BLaER1 (cell line): ENCODE measurements around the gene GATAD2B.

ENCODE experiments used
- H3K27ac ChIP-seq: shearing (Covaris generic); formaldehyde crosslinking; 2 replicates; pipeline ENCODE4 v1.8.1; 2022
- H3K27me3 ChIP-seq: shearing (Covaris generic); formaldehyde crosslinking; 2 replicates; pipeline ENCODE4 v1.8.1; 2022
- H3K36me3 ChIP-seq: shearing (Covaris generic); formaldehyde crosslinking; 2 replicates; pipeline ENCODE4 v1.8.1; 2022
- H3K4me1 ChIP-seq: shearing (Covaris generic); formaldehyde crosslinking; 2 replicates; pipeline ENCODE4 v1.8.1; 2022
- H3K4me2 ChIP-seq: shearing (Covaris generic); formaldehyde crosslinking; 2 replicates; pipeline ENCODE4 v1.8.1; 2022
- H3K4me3 ChIP-seq: shearing (Covaris generic); formaldehyde crosslinking; 2 replicates; pipeline ENCODE4 v1.8.1; 2022
- H3K9ac ChIP-seq: shearing (Covaris generic); formaldehyde crosslinking; 2 replicates; pipeline ENCODE4 v1.8.1; 2022
- H3K9me3 ChIP-seq: shearing (Covaris generic); formaldehyde crosslinking; 2 replicates; pipeline ENCODE4 v1.8.1; 2022
- H4K20me1 ChIP-seq: shearing (Covaris generic); formaldehyde crosslinking; 2 replicates; pipeline ENCODE4 v1.8.1; 2022
- Cebpa-rat ChIP-seq: shearing (Covaris generic); IDR thresholded peaks from 2 replicates; pipeline ENCODE4 v1.8.1; 2022

GATAD2B gene

GRCh38 chr1:153933430-153933829 is 10.7 kb upstream of the GATAD2B start:
- Histone ChIP-seq H3K4me2 (no peak overlapping the region), H3K36me3 (peaks cover 95% of the 10 kb centered on the region), H3K27ac (no peak overlapping the region), H4K20me1 (no peaks in the 10 kb centered on the region), H3K4me1 (peaks cover 16% of the 10 kb centered on the region), H3K9me3 (no peaks in the 10 kb centered on the region), H3K27me3 (no peaks in the 10 kb centered on the region), H3K4me3 (no peak overlapping the region), H3K9ac (no peak overlapping the region)
- no peak for TF ChIP-seq Cebpa-rat

- H3K36me3 ChIP-seq, result peaks cover 85% of the 10 kb centered on the region
- H3K27me3 ChIP-seq, result no peaks in the 10 kb centered on the region
- no peak overlapping the region for H3K9ac ChIP-seq
- no peak overlapping the region for H3K27ac ChIP-seq
- H4K20me1 ChIP-seq, result no peaks in the 10 kb centered on the region
- no peak for TF ChIP-seq Cebpa-rat
- H3K4me2 ChIP-seq, result no peak overlapping the region
- H3K4me3 ChIP-seq, result no peak overlapping the region
- peaks cover 25% of the 10 kb centered on the region for H3K4me1 ChIP-seq
- no peaks in the 10 kb centered on the region for H3K9me3 ChIP-seq
Measured at GRCh38 chr1:153932156-153933131, 9.7 kb upstream of the GATAD2B start.

GRCh38 chr1:153929981-153930948 is 7.5 kb upstream of the GATAD2B start:
- H3K27ac ChIP-seq, result no peak overlapping the region
- no peaks in the 10 kb centered on the region for H4K20me1 ChIP-seq
- H3K9me3 ChIP-seq, result no peaks in the 10 kb centered on the region
- TF ChIP-seq Cebpa-rat, result no peak
- peaks cover 36% of the 10 kb centered on the region for H3K4me1 ChIP-seq
- no peak overlapping the region for H3K9ac ChIP-seq
- H3K4me3 ChIP-seq, result no peak overlapping the region
- H3K4me2 ChIP-seq, result no peak overlapping the region
- H3K36me3 ChIP-seq, result peaks cover 63% of the 10 kb centered on the region
- no peaks in the 10 kb centered on the region for H3K27me3 ChIP-seq

GRCh38 chr1:153929426-153929825 is 6.7 kb upstream of the GATAD2B start:
- no peaks in the 10 kb centered on the region for H3K27me3 ChIP-seq
- TF ChIP-seq Cebpa-rat, result no peak
- peak overlapping the region; percentile 37 for H3K4me2 ChIP-seq
- no peak overlapping the region for H3K9ac ChIP-seq
- peaks cover 55% of the 10 kb centered on the region for H3K36me3 ChIP-seq
- no peaks in the 10 kb centered on the region for H3K9me3 ChIP-seq
- peak overlapping the region; percentile 22; the same call in 1 of the 2 replicates for H3K27ac ChIP-seq
- peaks cover 40% of the 10 kb centered on the region for H3K4me1 ChIP-seq
- H3K4me3 ChIP-seq, result no peak overlapping the region
- H4K20me1 ChIP-seq, result no peaks in the 10 kb centered on the region

GRCh38 chr1:153928791-153929341 is 6.1 kb upstream of the GATAD2B start:
- H3K36me3 ChIP-seq, result peaks cover 49% of the 10 kb centered on the region
- H3K27me3 ChIP-seq, result no peaks in the 10 kb centered on the region
- H3K27ac ChIP-seq, result 0 out of 2 replicates have a peak overlapping the region, but pooled peaks have one; percentile 31
- peaks cover 46% of the 10 kb centered on the region for H3K4me1 ChIP-seq
- no peak overlapping the region for H3K9ac ChIP-seq
- no peaks in the 10 kb centered on the region for H4K20me1 ChIP-seq
- H3K4me3 ChIP-seq, result no peak overlapping the region
- H3K4me2 ChIP-seq, result peak overlapping the region; percentile 37
- no peaks in the 10 kb centered on the region for H3K9me3 ChIP-seq
- TF ChIP-seq Cebpa-rat, result no peak

- Histone ChIP-seq H3K36me3 (peaks cover 43% of the 10 kb centered on the region), H3K9me3 (no peaks in the 10 kb centered on the region), H3K4me1 (peaks cover 48% of the 10 kb centered on the region), H3K27me3 (no peaks in the 10 kb centered on the region), H3K4me2 (peak overlapping the region; percentile 37), H3K27ac (peak overlapping the region; percentile 31; the same call in 1 of the 2 replicates), H4K20me1 (no peaks in the 10 kb centered on the region), H3K9ac (0 out of 2 replicates have a peak overlapping the region, but pooled peaks have one; percentile 32), H3K4me3 (no peak overlapping the region)
- TF ChIP-seq Cebpa-rat, result no peak
Measured at GRCh38 chr1:153928245-153928644, 5.5 kb upstream of the GATAD2B start.

GRCh38 chr1:153926405-153926804 is 3.6 kb upstream of the GATAD2B start:
- peaks cover 50% of the 10 kb centered on the region for H3K4me1 ChIP-seq
- no peak for TF ChIP-seq Cebpa-rat
- peaks cover 25% of the 10 kb centered on the region for H3K36me3 ChIP-seq
- H3K4me2 ChIP-seq, result peak overlapping the region; percentile 64; the same call in 1 of the 2 replicates
- no peak overlapping the region for H3K4me3 ChIP-seq
- no peak overlapping the region for H3K9ac ChIP-seq
- H3K27me3 ChIP-seq, result no peaks in the 10 kb centered on the region
- H3K9me3 ChIP-seq, result no peaks in the 10 kb centered on the region
- H3K27ac ChIP-seq, result no peak overlapping the region
- H4K20me1 ChIP-seq, result peaks cover 8% of the 10 kb centered on the region

GRCh38 chr1:153922076-153922971 is 448 bp downstream of the GATAD2B start:
- Histone ChIP-seq H3K9ac (peak overlapping the region; percentile 91), H4K20me1 (peaks cover 48% of the 10 kb centered on the region), H3K27me3 (no peaks in the 10 kb centered on the region), H3K36me3 (peaks cover 13% of the 10 kb centered on the region), H3K4me2 (peak overlapping the region; percentile 96), H3K4me1 (peaks cover 53% of the 10 kb centered on the region), H3K4me3 (peak overlapping the region; percentile 78), H3K9me3 (no peaks in the 10 kb centered on the region), H3K27ac (peak overlapping the region; percentile 87)
- no peak for TF ChIP-seq Cebpa-rat
